ENCODE measurements around the gene CCDC178.

CCDC178 gene

DNA sequence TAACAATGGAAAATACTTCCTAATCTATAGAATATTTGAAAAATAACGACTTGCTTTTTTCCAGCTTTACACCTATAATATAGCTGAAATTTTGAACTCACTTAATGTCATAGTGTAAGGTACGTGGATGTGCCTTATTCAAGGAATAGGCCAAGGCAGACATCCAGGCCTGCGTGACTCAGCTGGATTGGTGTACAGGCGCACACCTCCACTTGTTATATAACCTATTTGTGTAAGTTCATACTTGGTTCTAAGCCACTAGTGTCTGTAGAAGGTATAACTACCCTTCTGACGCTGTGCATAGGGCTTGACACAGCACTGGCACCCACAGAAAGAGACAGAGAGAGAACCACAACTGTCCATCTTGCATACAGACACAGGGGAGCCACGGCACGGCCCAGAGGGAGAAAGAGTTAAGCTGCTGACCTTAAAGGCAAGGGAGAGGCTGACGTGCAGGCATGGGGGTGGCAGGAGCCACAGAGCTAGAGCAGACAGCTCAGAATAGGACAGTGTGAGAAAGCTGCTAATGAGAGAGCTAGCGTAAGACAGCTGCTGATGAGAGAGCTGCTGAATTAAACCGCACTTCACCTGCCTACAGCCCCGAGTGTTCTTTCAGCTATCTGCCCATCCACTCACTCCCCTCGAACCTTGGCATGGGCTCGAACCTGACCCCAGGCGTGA lies 16.1 kb downstream of the CCDC178 start:
- TF ChIP-seq EP300 (IDR thresholded peaks at IDR 0.05; ENCODE audit: borderline replicate concordance) (no peak), TAF1 (IDR thresholded peaks at IDR 0.05; ENCODE audit: low read depth) (no peak), EGR1 (IDR thresholded peaks at IDR 0.05) (no peak), ZBTB7A (IDR thresholded peaks at IDR 0.05; ENCODE audit: low read depth) (no peak), TCF12 (IDR thresholded peaks at IDR 0.05; ENCODE audit: low read depth) (no peak), FOXM1 (IDR thresholded peaks at IDR 0.05; ENCODE audit: borderline replicate concordance, low read depth) (no peak), NFIC (IDR thresholded peaks at IDR 0.05) (no peak), CREB1 (IDR thresholded peaks at IDR 0.05; ENCODE audit: low read depth) (no peak), CEBPB (IDR thresholded peaks at IDR 0.05) (no peak), TEAD4 (IDR thresholded peaks at IDR 0.05) (no peak), YY1 (IDR thresholded peaks at IDR 0.05; ENCODE audit: low read depth) (no peak), RAD21 (IDR thresholded peaks at IDR 0.05; ENCODE audit: low read depth) (no peak)
- TF ChIP-seq, protein P1, sequence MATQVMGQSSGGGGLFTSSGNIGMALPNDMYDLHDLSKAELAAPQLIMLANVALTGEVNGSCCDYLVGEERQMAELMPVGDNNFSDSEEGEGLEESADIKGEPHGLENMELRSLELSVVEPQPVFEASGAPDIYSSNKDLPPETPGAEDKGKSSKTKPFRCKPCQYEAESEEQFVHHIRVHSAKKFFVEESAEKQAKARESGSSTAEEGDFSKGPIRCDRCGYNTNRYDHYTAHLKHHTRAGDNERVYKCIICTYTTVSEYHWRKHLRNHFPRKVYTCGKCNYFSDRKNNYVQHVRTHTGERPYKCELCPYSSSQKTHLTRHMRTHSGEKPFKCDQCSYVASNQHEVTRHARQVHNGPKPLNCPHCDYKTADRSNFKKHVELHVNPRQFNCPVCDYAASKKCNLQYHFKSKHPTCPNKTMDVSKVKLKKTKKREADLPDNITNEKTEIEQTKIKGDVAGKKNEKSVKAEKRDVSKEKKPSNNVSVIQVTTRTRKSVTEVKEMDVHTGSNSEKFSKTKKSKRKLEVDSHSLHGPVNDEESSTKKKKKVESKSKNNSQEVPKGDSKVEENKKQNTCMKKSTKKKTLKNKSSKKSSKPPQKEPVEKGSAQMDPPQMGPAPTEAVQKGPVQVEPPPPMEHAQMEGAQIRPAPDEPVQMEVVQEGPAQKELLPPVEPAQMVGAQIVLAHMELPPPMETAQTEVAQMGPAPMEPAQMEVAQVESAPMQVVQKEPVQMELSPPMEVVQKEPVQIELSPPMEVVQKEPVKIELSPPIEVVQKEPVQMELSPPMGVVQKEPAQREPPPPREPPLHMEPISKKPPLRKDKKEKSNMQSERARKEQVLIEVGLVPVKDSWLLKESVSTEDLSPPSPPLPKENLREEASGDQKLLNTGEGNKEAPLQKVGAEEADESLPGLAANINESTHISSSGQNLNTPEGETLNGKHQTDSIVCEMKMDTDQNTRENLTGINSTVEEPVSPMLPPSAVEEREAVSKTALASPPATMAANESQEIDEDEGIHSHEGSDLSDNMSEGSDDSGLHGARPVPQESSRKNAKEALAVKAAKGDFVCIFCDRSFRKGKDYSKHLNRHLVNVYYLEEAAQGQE (IDR thresholded peaks at IDR 0.05; ENCODE audit: low read depth) = no peak
- TF ChIP-seq, protein P2, sequence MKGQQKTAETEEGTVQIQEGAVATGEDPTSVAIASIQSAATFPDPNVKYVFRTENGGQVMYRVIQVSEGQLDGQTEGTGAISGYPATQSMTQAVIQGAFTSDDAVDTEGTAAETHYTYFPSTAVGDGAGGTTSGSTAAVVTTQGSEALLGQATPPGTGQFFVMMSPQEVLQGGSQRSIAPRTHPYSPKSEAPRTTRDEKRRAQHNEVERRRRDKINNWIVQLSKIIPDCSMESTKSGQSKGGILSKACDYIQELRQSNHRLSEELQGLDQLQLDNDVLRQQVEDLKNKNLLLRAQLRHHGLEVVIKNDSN (IDR thresholded peaks at IDR 0.05) = no peak

DNA sequence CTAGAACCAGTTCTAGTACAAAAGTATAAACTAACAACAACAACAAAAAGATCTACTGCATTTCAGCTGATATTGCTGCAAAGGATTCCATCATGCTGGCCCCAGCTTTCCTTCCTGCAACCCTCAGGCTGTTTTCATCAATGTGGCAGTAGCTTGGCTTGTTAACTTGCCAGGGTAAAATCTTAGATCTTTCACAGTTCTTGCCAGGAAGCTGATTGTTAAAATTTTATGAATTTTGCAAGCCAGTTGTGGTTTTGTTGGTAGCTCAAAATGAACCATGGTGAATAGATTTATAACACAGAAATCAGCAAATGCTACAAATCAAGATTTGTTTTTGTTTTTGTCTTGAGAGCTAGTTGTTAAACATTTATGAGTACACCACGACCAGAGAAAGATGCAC lies 19.3 kb downstream of the CCDC178 start:
- TF ChIP-seq ZBTB7A (IDR thresholded peaks at IDR 0.05; ENCODE audit: low read depth) = no peak
- TF ChIP-seq, protein P1 (IDR thresholded peaks at IDR 0.05; ENCODE audit: low read depth) = no peak
- TF ChIP-seq TCF12 (IDR thresholded peaks at IDR 0.05; ENCODE audit: low read depth) = no peak
- TF ChIP-seq TAF1 (IDR thresholded peaks at IDR 0.05; ENCODE audit: low read depth) = no peak
- TF ChIP-seq FOXM1 (IDR thresholded peaks at IDR 0.05; ENCODE audit: borderline replicate concordance, low read depth) = no peak
- TF ChIP-seq EP300 (IDR thresholded peaks at IDR 0.05; ENCODE audit: borderline replicate concordance) = no peak
- TF ChIP-seq YY1 (IDR thresholded peaks at IDR 0.05; ENCODE audit: low read depth) = no peak
- TF ChIP-seq CEBPB (IDR thresholded peaks at IDR 0.05) = no peak
- TF ChIP-seq, protein P2 (IDR thresholded peaks at IDR 0.05) = no peak
- TF ChIP-seq TEAD4 (IDR thresholded peaks at IDR 0.05) = no peak
- no peak for TF ChIP-seq RAD21 (IDR thresholded peaks at IDR 0.05; ENCODE audit: low read depth)
- no peak for TF ChIP-seq EGR1 (IDR thresholded peaks at IDR 0.05)
- TF ChIP-seq CREB1 (IDR thresholded peaks at IDR 0.05; ENCODE audit: low read depth) = no peak
- TF ChIP-seq NFIC (IDR thresholded peaks at IDR 0.05) = no peak
- TF ChIP-seq, protein P3, sequence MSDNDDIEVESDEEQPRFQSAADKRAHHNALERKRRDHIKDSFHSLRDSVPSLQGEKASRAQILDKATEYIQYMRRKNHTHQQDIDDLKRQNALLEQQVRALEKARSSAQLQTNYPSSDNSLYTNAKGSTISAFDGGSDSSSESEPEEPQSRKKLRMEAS (IDR thresholded peaks at IDR 0.05) = no peak

DNA sequence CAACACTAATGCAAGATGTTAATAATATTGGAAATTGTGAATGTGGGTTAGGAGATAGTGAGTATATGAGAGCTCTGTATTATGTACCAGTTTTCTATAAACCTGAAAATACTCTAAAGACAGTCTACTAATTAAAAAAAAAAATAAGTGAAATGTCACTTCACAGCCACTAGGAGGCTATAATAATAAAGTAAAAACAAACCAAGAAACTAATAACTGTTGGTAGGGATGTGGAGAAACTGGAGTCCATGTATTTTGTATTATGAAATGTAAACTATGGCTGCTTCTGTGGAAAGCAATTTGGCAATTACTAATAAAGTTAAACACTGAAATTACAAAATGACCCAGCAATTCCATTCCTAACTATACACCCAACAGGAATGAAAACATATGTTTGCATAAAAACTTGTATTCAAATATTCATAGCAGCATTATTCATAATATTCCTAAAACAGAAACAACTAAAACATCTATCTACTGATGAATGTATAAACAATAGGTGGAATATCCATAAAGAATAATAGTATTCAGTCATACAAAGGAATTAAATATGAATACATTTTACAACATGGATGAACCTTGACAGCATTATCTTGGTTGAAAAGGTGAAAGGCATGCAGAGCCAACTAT lies 36.2 kb downstream of the CCDC178 start:
- TF ChIP-seq FOXM1 (IDR thresholded peaks at IDR 0.05; ENCODE audit: borderline replicate concordance, low read depth) (no peak), RAD21 (IDR thresholded peaks at IDR 0.05; ENCODE audit: low read depth) (0 out of 2 replicates have a peak, but pooled peaks have one; percentile 20)

DNA sequence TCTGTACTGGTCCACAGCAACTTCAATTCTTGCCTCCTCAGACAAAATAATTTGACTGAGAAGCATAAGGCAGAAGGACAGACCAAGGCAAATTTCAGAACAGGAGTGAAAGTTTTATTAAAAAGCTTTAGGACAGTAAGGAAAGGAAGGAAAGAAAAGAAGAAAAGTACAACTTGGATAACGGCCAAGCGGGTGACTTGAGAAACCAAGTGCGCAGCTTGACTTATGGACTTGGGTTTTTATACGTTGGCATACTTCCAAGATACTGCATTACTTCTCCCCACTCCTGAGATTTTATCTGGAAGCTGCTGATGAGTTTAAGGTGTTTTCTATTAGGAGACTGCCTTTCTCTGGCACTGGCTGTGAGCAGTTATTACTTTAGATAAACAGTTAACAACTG lies 64.7 kb downstream of the CCDC178 start:
- TF ChIP-seq TCF12 (IDR thresholded peaks at IDR 0.05; ENCODE audit: low read depth) (no peak), CEBPB (IDR thresholded peaks at IDR 0.05) (no peak), YY1 (IDR thresholded peaks at IDR 0.05; ENCODE audit: low read depth) (no peak), EGR1 (IDR thresholded peaks at IDR 0.05) (no peak), NFIC (IDR thresholded peaks at IDR 0.05) (no peak), CREB1 (IDR thresholded peaks at IDR 0.05; ENCODE audit: low read depth) (no peak), RAD21 (IDR thresholded peaks at IDR 0.05; ENCODE audit: low read depth) (no peak), TAF1 (IDR thresholded peaks at IDR 0.05; ENCODE audit: low read depth) (no peak), EP300 (IDR thresholded peaks at IDR 0.05; ENCODE audit: borderline replicate concordance) (no peak), TEAD4 (IDR thresholded peaks at IDR 0.05) (no peak), FOXM1 (IDR thresholded peaks at IDR 0.05; ENCODE audit: borderline replicate concordance, low read depth) (no peak), ZBTB7A (IDR thresholded peaks at IDR 0.05; ENCODE audit: low read depth) (no peak)
- TF ChIP-seq, protein P2 (IDR thresholded peaks at IDR 0.05) = no peak
- TF ChIP-seq, protein P3 (IDR thresholded peaks at IDR 0.05) = no peak
- TF ChIP-seq, protein P1 (IDR thresholded peaks at IDR 0.05; ENCODE audit: low read depth) = no peak
